GM21619 (cell line): ENCODE measurements around the gene DOCK6.
A peak's percentile ranks its signal among the peaks of the same experiment; 100 is the strongest.
"Not testable (repeated sequence)": the region's sequence is repeated elsewhere in the genome, so short reads cannot be mapped to it uniquely, and the experiment has no call there.

Experiments used
- ATAC-seq: cut with Tn5 transposase; IDR thresholded peaks from one replicate; pipeline ENCODE4 v1.9.1; 2021; ENCODE audit not compliant: unreplicated experiment

The DOCK6 gene

DNA sequence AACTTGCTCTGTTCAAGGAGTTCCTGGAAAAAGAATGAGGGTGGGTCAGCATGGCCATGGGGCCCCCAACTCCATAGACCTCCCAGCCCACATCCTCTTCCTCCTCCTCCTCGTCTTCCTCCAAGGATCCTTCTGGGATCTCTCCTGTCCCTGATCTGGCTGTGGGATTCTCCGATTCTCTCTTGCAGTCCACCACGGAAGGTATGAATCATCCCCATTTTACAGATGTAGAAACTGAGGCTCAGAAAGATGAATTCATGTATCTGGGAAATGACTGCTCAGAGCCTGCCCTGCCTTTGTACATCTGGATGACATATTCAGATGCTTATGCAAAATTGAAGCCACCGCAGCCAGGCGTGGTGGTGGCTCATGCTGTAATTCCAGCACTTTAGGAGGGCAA lies 62.8 kb downstream of the DOCK6 start:
- no peak for ATAC-seq

DNA sequence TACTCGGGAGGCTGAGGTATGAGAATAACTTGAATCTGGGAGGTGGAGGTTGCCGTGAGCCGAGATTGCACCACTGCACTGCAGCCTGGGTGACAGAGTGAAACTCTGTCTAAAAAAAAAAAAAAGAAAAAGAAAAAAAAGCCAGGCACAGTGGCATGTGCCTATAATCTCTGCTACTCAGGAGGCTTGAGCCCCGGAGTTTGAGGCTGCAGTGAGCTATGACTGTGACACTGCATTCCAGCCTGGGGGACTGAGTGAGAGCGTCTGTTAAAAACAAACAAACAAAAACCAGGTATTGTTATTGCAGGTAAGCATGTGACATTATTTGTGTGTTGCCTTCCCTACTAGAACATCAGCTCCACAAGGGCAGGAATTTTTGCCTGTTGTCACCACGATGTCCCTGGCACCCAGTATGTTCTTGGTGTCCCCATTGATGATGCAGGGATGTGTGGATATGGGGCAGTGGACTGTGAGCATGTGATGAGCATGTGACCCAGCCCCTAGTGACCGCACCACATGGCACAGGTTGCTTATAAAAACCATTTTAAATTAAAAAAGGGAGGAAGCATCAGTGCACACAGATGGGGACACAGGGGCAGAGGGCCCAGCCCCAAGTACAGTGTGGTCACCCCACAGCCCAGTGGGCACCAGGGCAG lies 63.4 kb downstream of the DOCK6 start:
- no peak for ATAC-seq

DNA sequence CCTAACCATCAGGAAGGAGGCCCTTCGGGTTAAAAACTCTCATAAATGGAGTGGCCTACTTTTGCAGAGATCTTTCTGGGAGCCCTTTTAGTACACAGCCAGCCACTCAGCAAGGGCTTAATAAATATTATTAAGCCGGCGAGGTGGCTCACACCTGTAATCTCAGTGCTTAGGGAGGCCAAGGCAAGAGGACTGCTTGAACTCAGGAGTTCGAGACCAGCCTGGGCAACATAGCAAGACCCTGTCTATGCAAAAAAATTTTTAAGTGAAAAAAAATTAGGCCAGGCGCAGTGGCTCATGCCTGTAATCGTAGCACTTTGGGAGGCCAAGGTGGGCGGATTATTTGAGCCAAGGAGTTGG lies 64.2 kb downstream of the DOCK6 start:
- no peak for ATAC-seq

DNA sequence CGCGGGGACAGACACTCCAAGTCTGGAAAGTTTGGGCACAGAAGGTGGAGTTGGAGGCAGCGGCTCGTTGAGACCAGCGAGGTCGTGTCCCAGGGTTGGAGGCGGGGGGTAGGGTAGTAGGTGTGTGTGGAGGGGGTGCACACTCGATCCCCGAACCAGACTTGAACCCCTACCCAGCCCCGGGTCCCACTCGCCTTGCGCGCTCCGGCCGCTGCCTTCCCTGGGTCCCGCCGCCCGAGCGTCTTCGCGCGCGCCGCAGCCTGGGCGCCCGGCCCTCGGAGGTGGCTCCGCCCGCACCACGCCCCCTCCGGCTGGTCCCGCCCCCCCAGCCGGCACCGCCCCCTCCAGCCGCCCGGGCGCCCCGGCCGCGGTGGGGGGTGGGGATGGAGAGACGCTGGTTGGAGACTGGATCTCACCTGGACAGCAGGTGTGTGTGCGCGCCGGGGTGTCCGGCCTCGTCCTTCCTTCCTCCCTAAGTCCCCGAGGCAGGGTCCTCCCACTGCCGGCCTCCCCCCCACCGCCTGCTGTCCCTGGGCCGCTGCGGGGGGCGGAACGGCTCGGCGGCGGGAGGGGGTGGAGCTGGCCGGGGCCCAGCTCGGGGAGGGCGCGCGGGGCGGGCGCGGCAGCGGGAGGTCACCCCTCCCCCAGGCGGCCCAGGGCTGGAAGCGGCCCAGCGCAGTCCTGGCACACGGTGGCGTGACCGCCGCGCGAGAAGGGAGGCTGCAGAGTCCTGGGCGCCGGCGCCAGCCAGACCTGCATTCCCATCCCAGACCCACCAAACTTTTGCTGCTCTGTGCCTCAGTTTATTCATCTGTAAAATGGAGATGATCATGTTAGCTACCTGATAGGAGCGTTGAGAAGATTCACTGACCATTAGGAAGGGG lies 64.8 kb downstream of the DOCK6 start, which contains the start of gene KANK2:
KANK2 (minus strand) TSS at position 255 of the 884 bp plus-strand sequence. CDS start 3,034 bp downstream, outside the sequence.
- peak; percentile 64 for ATAC-seq

DNA sequence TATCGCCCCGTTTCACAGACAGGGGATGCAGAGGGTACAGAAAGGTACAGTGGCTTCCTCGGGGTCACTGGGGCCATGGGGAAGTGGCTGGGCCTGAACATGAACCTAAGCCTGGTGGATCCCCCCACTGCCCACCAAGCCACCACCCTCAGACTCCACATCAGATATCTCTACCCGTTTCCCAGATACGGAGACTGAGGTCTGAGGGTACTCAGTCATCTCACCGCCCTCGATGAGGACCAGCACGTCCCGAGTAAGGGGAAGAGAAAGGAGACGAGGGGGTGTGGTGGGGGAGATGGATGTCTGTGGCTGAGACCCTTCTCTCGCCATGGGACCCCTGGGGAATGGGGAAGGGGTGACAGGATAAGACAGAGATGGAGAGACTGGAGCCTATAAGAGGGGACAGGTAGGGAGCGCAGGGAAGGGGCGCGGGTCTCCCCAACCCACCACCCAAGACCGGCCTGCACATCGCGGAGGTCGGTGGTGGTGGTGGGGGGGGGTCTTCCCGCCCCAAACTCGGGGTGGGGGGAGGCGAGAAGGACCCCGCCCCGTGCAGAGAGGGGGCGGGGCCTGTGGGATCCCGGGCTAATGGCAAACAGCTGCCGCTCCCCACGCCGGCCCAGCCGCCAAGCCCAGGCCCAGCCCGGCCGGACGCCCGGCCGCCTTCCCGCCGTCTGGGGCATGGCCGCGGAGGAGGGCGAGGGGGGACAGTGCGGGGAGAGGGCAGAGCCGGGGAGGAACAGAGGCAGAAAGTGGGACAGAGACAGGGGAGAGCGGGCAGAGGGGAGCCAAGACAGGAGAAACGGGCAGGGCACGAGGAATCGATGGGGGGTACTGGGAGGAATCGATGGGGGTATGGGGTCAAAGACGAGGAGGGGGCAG lies 65.7 kb downstream of the DOCK6 start:
- ATAC-seq: no peak

DNA sequence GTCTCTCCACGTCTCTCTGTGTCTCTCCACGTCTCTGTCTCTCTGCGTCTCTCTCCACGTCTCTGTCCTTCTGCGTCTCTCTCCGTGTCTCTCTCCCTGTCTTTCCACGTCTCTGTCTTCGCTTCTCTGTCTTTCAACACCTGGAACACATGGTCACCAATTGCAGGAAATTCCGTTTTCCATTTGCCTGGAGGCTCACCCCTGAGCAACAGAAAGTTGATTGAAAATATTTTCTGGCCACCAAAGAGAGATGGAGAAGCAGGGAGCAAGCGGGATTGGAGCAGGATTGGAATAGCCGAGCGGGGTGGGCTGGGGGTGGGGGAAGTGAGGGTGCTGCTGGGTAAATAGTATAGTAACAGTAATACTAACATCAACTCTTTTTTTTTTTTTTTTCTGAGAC lies 66.6 kb downstream of the DOCK6 start:
- ATAC-seq: no peak

DNA sequence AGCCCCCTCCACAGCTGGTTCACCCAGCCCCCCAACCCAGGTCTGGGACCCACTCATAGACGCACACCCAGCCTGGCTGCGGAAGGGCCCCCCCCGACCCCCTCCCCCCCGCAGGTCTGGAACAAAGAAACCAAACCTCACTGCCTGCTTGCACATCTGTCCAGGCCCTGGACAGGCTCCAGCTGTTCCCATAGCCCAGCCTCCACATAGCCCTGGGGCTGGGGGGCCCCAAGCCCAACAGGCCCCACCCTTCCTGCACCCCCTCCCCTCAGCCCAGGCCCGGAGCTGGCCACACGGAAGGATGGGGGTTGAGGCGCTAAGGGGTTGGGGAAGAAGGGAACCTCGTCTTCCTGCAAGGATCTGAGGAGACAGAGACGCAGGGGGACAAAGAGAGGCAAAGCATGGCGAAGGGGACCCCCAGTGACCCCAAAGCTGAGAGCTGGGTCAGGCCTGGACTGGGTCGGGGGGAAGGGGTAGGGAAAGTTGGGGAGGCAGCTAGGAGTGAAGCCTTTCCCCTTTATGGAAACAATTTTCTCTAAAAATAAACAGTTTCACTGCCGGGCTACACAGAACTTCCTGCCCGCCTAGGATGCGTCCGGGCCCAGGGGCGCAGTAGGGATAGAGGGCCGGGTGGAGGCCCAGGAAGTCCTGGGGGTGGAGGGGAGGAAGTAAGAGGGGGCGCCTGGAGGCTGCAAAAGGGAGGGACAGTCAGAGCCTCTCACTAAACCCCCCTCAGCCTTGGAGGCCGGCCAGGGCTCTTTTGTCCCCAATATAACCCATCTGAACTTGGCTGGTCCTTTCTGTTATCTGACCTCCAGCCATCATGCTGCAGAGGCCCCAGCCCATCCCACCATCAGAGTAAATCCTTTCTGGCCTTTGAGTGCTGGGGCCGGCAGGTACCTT lies 67.4 kb downstream of the DOCK6 start:
- ATAC-seq: no peak

DNA sequence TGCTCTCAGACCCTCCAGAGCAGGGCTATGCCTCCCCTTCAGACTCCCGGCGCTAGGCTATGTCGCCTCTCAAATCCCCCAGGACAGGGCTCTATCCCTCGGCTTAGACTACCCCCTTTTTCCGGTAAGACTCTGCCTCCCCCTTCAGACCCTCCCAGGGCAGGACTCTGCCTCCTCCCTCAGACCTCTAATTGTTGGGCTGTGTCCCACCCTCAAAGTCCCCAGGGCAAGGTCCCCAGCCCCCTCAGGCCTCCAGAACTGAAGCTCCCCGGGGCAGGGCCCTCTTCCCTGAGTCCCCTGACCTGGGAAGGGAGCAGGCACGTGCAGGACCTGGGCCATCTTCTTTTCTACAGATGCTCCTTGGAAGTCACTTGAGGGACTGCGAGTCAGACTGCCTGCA lies 68.2 kb downstream of the DOCK6 start:
- ATAC-seq: no peak

DNA sequence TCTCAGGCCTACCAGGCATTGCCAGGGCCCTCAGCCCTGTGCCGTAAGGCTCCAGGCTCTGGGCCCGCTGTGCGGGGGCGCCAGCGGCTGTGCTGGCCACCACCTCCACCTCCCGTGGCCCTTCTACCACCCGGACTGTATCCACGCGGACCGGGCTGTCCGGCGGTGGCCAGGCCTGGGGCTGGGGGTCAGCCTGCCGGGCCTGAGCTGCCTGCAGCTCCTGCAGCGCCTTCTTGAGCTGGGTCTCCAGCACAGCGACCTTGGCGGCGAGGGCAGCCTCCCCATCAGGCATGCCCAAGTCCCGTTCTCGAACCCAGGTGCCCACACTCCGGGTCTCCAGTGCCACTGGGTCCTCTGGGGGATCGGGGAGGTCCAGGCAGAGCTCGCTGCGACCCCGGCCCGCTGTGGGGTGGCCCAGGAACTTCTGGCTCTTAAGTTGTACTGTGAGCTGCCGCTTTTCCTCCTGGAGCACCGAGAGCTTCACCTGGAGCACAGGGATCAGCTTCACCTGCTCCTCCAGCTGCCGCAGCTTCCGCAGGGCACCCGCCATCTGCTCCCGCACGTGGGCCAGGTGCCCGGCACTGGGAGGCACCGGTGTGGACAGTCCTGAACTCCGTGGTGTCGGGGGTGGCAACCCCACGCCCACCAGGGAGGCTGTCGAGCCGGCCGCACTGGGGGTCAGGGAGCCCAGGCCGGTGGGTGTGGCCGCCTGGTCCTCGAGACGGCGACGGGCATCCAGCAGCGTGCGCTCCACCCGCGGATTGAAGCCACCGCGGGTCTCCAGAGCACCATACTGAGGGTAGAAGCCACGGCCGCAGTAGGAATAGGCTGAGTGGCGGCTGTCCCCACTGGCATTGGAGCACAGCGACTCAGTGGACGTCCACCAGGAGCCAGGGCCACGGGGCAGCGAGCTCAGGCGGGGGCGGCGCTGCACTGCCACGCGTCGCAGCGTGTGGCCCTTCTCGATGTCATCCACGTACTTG lies 69.1 kb downstream of the DOCK6 start:
- ATAC-seq: no peak

DNA sequence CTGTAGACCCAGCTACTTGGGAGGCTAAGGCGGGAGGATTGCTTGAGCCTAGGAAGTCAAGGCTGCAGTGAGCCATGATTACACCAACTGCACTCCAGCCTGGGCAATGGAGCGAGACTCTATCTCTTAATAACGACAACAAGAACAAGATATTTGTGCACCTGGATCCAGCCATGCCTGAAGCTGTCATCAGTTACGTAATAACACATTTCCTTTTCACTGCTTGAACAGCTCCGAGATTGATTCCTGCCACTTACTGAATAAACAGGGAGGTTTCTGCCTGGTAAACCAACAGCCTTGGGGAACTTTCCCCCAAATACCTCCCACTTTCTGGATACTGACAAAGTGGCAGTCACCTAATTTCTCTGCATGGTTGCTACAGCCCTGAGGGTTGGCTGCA lies 70.4 kb downstream of the DOCK6 start:
- ATAC-seq: no peak

DNA sequence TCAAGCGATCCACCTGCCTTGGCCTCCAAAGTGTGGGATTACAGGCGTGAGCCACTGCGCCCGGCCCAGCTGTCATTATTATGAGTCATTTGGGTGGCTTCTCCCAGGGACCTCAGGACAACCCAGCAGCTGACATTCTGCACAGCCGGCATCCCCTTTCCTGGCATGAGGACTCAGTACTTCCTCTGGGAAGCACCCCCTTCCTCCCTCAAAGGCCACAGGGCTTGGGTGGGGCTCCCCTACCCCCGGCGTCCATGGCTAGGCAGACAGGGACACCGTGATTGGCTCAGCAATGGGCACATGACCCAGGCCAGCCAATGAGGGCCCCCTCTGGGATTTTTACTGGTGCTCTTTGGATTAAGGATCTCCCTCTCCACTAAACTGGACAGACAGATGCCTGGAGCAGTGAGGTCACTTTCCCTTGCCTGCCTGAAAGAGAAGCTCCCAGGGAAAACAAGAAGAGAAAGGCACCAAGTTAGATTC lies 71.0 kb downstream of the DOCK6 start:
- ATAC-seq: no peak

DNA sequence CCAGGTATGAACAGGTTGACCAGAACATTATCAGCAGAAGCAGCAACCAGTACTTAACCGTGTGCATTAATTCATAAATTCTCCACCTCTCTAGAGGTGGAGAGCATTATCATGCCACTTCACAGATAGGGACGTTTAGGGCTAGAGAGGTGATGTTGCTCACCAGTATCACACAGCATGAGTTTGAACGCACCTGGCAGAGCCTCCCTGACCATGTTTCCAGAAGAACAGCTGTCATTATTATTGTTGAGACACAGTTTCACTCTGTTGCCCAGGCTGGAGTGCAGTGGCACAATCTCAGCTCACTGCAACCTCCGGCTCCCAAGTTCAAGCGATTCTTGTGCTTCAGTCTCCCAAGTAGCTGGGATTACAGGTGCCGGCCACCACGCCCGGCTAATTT lies 71.8 kb downstream of the DOCK6 start:
- no peak for ATAC-seq

DNA sequence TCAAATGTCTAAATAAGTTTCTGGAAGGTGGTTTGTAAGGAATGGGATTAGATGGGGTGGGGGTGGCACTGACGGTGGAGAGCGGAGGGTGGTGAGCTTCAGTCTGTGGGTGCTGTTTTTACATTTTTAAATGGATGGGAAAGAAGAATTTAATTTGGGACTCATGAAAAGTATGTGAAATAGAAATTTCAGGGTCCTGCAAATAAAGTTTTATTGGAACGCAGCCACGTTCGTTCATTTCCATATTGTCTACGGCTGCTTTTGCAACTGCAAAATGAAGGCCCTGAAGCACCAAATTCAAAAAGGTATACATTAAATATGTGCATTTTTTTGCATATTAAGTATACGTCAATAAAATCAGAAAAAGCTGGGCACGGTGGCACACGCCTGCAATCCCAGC lies 74.9 kb downstream of the DOCK6 start:
- no peak for ATAC-seq

DNA sequence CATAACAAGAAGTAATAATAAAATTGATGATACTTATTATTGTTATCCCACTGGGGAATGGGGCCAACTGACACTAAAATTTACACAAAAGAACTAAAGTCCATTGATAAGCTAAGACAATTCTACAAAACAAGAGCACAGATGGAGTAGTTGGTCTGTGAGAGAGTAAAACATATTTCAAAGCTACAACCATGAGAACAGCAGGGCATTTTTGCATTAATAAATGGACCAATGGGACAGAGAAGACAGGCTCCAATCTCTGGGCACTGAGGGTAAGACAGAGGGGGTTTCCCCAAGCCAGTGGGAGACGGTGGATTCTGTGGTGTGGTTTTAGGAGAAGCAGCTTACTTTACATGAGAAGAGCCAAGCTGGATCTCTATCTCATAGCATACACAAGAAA lies 79.3 kb downstream of the DOCK6 start:
- ATAC-seq: no peak

DNA sequence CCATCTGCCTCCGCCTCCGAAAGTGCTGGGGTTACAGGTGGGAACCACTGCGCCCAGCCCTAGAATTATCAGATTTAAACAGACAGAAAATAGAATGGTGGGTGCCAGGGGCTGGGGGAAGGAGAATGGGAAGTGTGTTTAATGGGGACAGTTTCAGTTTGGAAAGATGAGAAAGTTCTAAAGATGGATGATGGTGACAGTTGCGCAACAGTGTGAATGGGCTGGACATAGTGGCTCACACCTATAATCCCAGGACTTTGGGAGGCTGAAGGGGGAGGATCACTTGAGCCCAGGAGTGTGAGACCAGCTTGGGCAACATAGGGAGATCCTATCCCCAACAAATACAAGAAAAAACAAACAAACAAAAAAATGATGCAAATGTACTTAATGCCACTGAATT lies 80.8 kb downstream of the DOCK6 start:
- ATAC-seq: no peak

DNA sequence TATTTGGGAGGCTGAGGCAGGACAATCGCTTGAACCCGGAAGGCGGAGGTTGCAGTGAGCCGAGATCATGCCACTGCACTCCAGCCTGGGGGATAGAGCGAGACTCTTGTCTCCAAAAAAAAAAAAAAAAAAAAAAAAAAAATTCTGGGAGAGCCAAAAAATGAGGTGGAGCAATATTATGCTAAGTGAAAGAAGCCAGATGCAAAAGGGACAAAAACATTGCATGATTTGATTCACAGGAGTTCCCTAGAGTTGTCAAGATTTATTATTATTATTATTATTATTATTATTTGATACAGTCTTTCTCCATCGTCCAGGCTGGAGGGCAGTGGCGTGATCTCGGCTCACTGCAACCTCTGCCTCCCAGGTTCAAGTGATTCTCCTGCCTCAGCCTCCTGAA lies 81.3 kb downstream of the DOCK6 start:
- not testable (repeated sequence) for ATAC-seq

DNA sequence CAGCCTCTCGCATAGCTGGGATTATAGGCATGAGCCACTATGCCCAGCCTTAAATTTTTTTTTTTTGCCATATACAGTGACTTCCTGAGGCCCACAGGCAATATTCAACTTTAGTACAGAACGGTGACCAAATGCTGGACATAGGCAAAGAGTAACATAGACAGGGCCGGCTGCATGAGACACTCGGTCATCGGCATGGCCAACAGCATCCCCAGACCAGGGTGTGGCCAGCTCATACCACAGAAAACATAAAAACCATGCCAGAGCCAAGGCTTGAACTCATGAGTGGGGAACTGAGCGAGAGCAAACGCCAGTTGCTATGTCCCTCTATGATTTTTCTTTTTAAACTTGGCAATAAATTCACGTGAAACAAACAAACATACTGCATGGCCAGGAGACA lies 82.0 kb downstream of the DOCK6 start:
- ATAC-seq: no peak

DNA sequence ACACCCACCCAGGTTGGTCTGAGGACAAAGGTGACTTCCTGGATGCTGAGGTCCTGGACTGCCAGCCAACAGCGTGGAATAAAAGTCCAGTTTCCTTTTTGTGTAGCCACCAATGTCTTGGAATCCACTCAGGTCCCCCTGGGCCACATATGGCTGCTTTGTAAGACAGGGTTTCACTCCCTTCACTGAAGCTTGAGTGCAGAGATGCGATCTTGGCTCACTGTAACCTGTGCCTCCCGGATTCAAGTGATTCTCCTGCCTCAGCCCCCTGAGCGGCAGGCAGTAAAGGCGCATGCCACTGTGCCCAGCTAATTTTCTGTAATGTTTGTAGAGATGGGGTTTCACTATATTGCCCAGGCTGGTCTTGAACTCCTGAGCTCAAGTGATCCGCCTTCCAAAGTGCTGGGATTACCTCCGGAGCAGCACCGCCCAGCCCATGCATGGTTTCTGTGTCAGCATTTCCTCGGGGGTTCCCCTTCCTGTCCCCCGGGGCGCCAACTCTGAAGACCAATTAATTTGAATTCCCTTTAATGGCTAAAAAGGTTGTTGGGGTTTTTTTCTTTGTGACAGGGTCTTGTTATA lies 82.5 kb downstream of the DOCK6 start:
- ATAC-seq: peak; percentile 57

DNA sequence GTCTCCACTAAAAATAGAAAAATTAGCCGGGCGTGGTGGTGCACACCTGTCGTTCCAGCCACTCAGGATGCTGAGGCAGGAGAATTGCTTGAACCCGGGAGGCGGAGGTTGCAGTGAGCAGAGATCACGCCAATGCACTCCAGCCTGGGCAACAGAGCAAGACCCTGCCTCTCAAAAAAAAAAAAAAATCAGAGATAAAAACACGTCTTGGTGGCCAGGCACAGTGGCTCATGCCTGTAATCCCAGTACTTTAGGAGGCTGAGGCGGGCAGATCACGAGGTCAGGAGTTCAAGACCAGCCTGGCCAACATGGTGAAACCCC lies 83.2 kb downstream of the DOCK6 start:
- not testable (repeated sequence) for ATAC-seq
